DMS53 (cell line): ENCODE results near the gene AKNAD1.

Source experiments
- DNase-seq: peaks from one replicate; lab custom pipeline; 2025; lab: John Stamatoyannopoulos, UW

AKNAD1 gene

GRCh38 chr1:108865316-108865910 lies 8.5 kb upstream of the AKNAD1 start:
- DNase-seq, result peak; percentile 27

GRCh38 chr1:108863984-108864383 lies 7.1 kb upstream of the AKNAD1 start:
- no peak for DNase-seq

- no peak for DNase-seq
Measured at GRCh38 chr1:108862698-108863477, 6.0 kb upstream of the AKNAD1 start.

GRCh38 chr1:108862017-108862610 lies 5.2 kb upstream of the AKNAD1 start:
- no peak for DNase-seq

GRCh38 chr1:108861566-108861965 lies 4.7 kb upstream of the AKNAD1 start:
- no peak for DNase-seq

GRCh38 chr1:108860190-108860907 lies 3.5 kb upstream of the AKNAD1 start:
- DNase-seq, result no peak

GRCh38 chr1:108858230-108858950 lies 1.5 kb upstream of the AKNAD1 start:
- DNase-seq, result no peak

- DNase-seq, result no peak
Measured at GRCh38 chr1:108854221-108855019, 2.5 kb downstream of the AKNAD1 start.

GRCh38 chr1:108852221-108852975 lies 4.5 kb downstream of the AKNAD1 start:
- DNase-seq, result no peak

GRCh38 chr1:108851567-108851966 lies 5.3 kb downstream of the AKNAD1 start:
- DNase-seq, result no peak

GRCh38 chr1:108850929-108851328 lies 6.0 kb downstream of the AKNAD1 start:
- no peak for DNase-seq

- DNase-seq, result no peak
Measured at GRCh38 chr1:108848806-108849205, 8.1 kb downstream of the AKNAD1 start.

- peak; percentile 33 for DNase-seq
Measured at GRCh38 chr1:108847494-108847893, 9.4 kb downstream of the AKNAD1 start.

- DNase-seq, result no peak
Measured at GRCh38 chr1:108845991-108846390, 10.9 kb downstream of the AKNAD1 start.

GRCh38 chr1:108845446-108845845 lies 11.4 kb downstream of the AKNAD1 start:
- no peak for DNase-seq

- DNase-seq, result no peak
Measured at GRCh38 chr1:108843390-108844137, 13.3 kb downstream of the AKNAD1 start.

GRCh38 chr1:108842525-108843181 lies 14.2 kb downstream of the AKNAD1 start:
- no peak for DNase-seq

GRCh38 chr1:108841703-108842102 lies 15.2 kb downstream of the AKNAD1 start:
- DNase-seq, result no peak

- no peak for DNase-seq
Measured at GRCh38 chr1:108832929-108833328, 24.0 kb downstream of the AKNAD1 start.
